DOHH2 (cell line): ENCODE data around the gene SIRPB1.

Experiments used
- H3F3A ChIP-seq: fragments of 200-600 bp; sonication (generic), shearing (Covaris generic); 2 replicates; pipeline ENCODE4 v1.6.0; 2016; ENCODE audit warnings: antibody characterized with exemption, mild to moderate bottlenecking; ENCODE audit not compliant: control insufficient read depth, insufficient read depth
- H3K27ac ChIP-seq: fragments of 200-600 bp; sonication (generic); 2 replicates; pipeline ENCODE4 v1.5.1; 2014; ENCODE audit warnings: low read depth, mild to moderate bottlenecking, low read length, moderate library complexity
- H3K27me3 ChIP-seq: fragments of 200-600 bp; sonication (generic); 2 replicates; pipeline ENCODE4 v1.6.1; 2014; ENCODE audit warnings: mild to moderate bottlenecking, low read length, mixed read lengths; ENCODE audit not compliant: control insufficient read depth
- H3K36me3 ChIP-seq: fragments of 200-600 bp; sonication (generic); 2 replicates; pipeline ENCODE4 v1.6.1; 2014; ENCODE audit warnings: mild to moderate bottlenecking, low read length, moderate library complexity, mixed read lengths; ENCODE audit not compliant: control insufficient read depth
- H3K4me1 ChIP-seq: fragments of 200-600 bp; sonication (generic); 2 replicates; pipeline ENCODE4 v1.6.1; 2014; ENCODE audit warnings: mild to moderate bottlenecking, low read length, mixed read lengths; ENCODE audit not compliant: control insufficient read depth
- H3K4me2 ChIP-seq: fragments of 200-600 bp; sonication (generic); 2 replicates; pipeline ENCODE4 v1.6.0; 2014; ENCODE audit warnings: mild to moderate bottlenecking, low read length, moderate library complexity
- H3K4me3 ChIP-seq: fragments of 200-600 bp; sonication (generic); 2 replicates; pipeline ENCODE4 v1.5.1; 2014; ENCODE audit warnings: mild to moderate bottlenecking, low read length, mixed read lengths
- H3K79me2 ChIP-seq: fragments of 200-600 bp; sonication (generic); 2 replicates; pipeline ENCODE4 v1.6.1; 2014; ENCODE audit warnings: mild to moderate bottlenecking, low read length, mixed read lengths; ENCODE audit not compliant: control insufficient read depth
- H3K9me2 ChIP-seq: fragments of 200-600 bp; sonication (generic); replicated peaks from 2 replicates; pipeline ENCODE4 v1.6.1; 2014; ENCODE audit warnings: mild to moderate bottlenecking, low read length, mixed read lengths; ENCODE audit not compliant: control insufficient read depth
- H3K9me3 ChIP-seq: fragments of 200-600 bp; sonication (generic); 2 replicates; pipeline ENCODE4 v1.6.1; 2014; ENCODE audit warnings: antibody characterized with exemption, low read length, mixed read lengths; ENCODE audit not compliant: control insufficient read depth, insufficient read depth
- H4K20me1 ChIP-seq: fragments of 200-600 bp; sonication (generic); 2 replicates; pipeline ENCODE4 v1.6.0; 2014; ENCODE audit warnings: low read depth, mild to moderate bottlenecking, antibody characterized with exemption, low read length, moderate library complexity; ENCODE audit not compliant: control insufficient read depth, insufficient read depth
- CTCF ChIP-seq: fragments of 200-600 bp; sonication (generic); IDR thresholded peaks from one replicate; pipeline ENCODE4 v1.5.1; 2014; ENCODE audit warnings: antibody characterized with exemption, mild to moderate bottlenecking, low read depth, low read length; ENCODE audit not compliant: poor library complexity, severe bottlenecking
- EZH2phosphoT487 ChIP-seq: fragments of 200-600 bp; sonication (generic); IDR thresholded peaks from 2 replicates; pipeline ENCODE4 v1.6.1; 2017; ENCODE audit warnings: borderline replicate concordance, mild to moderate bottlenecking, antibody characterized with exemption, low read length, moderate library complexity, mixed read lengths

Gene SIRPB1

GRCh38 chr20:1666802-1667201 is 47.0 kb upstream of the SIRPB1 start:
- H3K9me2 ChIP-seq, result no peaks in the 10 kb centered on the region
- H3K79me2 ChIP-seq, result no peaks in the 10 kb centered on the region
- TF ChIP-seq EZH2phosphoT487 (no peak), CTCF (no peak)
- no peaks in the 10 kb centered on the region for H3K4me1 ChIP-seq
- H3F3A ChIP-seq, result no peaks in the 10 kb centered on the region
- H3K36me3 ChIP-seq, result no peaks in the 10 kb centered on the region
- no peak overlapping the region for H3K27ac ChIP-seq
- H4K20me1 ChIP-seq, result no peaks in the 10 kb centered on the region
- no peak overlapping the region for H3K4me2 ChIP-seq
- 0 out of 2 replicates have a peak, but pooled peaks cover 3% of the 10 kb centered on the region for H3K27me3 ChIP-seq
- no peaks in the 10 kb centered on the region for H3K9me3 ChIP-seq
- H3K4me3 ChIP-seq, result no peak overlapping the region

- Histone ChIP-seq H3K79me2 (no peaks in the 10 kb centered on the region), H3F3A (no peaks in the 10 kb centered on the region), H3K9me3 (no peaks in the 10 kb centered on the region), H3K36me3 (no peaks in the 10 kb centered on the region), H4K20me1 (no peaks in the 10 kb centered on the region), H3K27me3 (0 out of 2 replicates have a peak, but pooled peaks cover 3% of the 10 kb centered on the region), H3K4me3 (no peak overlapping the region), H3K4me2 (no peak overlapping the region), H3K27ac (no peak overlapping the region), H3K4me1 (no peaks in the 10 kb centered on the region), H3K9me2 (no peaks in the 10 kb centered on the region)
- no peak for TF ChIP-seq EZH2phosphoT487
- no peak for TF ChIP-seq CTCF
Observed at GRCh38 chr20:1665345-1665744, 45.5 kb upstream of the SIRPB1 start.

GRCh38 chr20:1664911-1665310 is 45.1 kb upstream of the SIRPB1 start:
- H3K79me2 ChIP-seq, result no peaks in the 10 kb centered on the region
- no peak overlapping the region for H3K27ac ChIP-seq
- no peaks in the 10 kb centered on the region for H3K9me2 ChIP-seq
- no peaks in the 10 kb centered on the region for H3K36me3 ChIP-seq
- H3K9me3 ChIP-seq, result no peaks in the 10 kb centered on the region
- 0 out of 2 replicates have a peak, but pooled peaks cover 3% of the 10 kb centered on the region for H3K27me3 ChIP-seq
- H3K4me3 ChIP-seq, result no peak overlapping the region
- no peaks in the 10 kb centered on the region for H3K4me1 ChIP-seq
- H3F3A ChIP-seq, result no peaks in the 10 kb centered on the region
- no peaks in the 10 kb centered on the region for H4K20me1 ChIP-seq
- no peak for TF ChIP-seq EZH2phosphoT487
- no peak for TF ChIP-seq CTCF
- H3K4me2 ChIP-seq, result no peak overlapping the region

GRCh38 chr20:1663917-1664316 is 44.1 kb upstream of the SIRPB1 start:
- Histone ChIP-seq H3K36me3 (no peaks in the 10 kb centered on the region), H3K9me3 (no peaks in the 10 kb centered on the region), H3K79me2 (no peaks in the 10 kb centered on the region), H3K9me2 (no peaks in the 10 kb centered on the region), H4K20me1 (no peaks in the 10 kb centered on the region), H3K4me2 (no peak overlapping the region), H3K27ac (no peak overlapping the region), H3K4me1 (no peaks in the 10 kb centered on the region), H3F3A (no peaks in the 10 kb centered on the region), H3K4me3 (no peak overlapping the region), H3K27me3 (peaks cover 8% of the 10 kb centered on the region)
- TF ChIP-seq EZH2phosphoT487, result no peak
- no peak for TF ChIP-seq CTCF
